GM19099 (cell line): ENCODE measurements around the gene C11orf58.

ENCODE experiments used
- POLR2A ChIP-seq: IDR thresholded peaks from 3 replicates; pipeline ENCODE4 v1.6.1; 2011; ENCODE audit warnings: low read depth; ENCODE audit not compliant: insufficient read length; ENCODE audit errors: extremely low read depth

Gene C11orf58

DNA sequence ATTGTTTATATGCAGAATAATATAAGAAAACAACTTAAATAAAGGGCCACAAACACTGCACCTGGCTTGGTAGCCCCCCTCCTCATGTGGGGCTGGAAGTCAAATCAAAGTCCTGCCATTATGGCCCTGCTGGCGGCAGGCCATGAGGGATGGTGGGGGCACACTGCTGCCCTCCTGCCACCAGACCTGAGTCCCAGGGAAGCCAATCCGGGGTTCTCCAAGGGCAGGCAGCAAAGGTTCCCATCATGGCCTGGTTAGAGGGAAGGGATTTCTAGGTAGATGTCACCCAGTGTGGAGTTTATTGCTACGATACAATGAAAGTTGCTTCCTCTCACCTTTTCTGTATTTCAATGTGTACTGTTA lies 39.1 kb downstream of the C11orf58 start:
- no peak for TF ChIP-seq POLR2A

GRCh38 chr11:16778286-16778685 lies 39.8 kb downstream of the C11orf58 start:
- TF ChIP-seq POLR2A: no peak

- TF ChIP-seq POLR2A: no peak
These were observed 40.4 kb downstream of the C11orf58 start for GRCh38 chr11:16778876-16779275.

GRCh38 chr11:16779436-16779835 lies 41.0 kb downstream of the C11orf58 start:
- TF ChIP-seq POLR2A: no peak

DNA sequence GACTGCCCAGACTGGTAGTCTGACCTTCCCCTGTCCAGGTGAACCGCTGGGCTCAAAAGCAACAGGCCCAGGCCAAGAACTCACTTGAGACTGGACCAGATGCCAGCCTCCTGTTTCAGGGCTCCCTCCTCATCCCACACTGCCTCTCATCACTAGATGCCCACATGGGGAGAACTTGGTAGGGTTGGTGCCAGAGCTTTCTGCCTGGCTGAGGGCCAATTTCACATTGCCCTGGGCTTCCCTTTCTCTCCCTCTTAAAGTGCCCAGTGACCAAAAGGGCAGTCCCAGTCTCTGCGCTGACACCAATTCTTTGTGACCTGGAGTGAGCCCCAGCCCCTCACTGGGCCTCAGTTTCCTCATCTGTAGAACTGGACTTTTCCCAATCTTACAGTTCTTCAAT lies 41.7 kb downstream of the C11orf58 start:
- TF ChIP-seq POLR2A: no peak

DNA sequence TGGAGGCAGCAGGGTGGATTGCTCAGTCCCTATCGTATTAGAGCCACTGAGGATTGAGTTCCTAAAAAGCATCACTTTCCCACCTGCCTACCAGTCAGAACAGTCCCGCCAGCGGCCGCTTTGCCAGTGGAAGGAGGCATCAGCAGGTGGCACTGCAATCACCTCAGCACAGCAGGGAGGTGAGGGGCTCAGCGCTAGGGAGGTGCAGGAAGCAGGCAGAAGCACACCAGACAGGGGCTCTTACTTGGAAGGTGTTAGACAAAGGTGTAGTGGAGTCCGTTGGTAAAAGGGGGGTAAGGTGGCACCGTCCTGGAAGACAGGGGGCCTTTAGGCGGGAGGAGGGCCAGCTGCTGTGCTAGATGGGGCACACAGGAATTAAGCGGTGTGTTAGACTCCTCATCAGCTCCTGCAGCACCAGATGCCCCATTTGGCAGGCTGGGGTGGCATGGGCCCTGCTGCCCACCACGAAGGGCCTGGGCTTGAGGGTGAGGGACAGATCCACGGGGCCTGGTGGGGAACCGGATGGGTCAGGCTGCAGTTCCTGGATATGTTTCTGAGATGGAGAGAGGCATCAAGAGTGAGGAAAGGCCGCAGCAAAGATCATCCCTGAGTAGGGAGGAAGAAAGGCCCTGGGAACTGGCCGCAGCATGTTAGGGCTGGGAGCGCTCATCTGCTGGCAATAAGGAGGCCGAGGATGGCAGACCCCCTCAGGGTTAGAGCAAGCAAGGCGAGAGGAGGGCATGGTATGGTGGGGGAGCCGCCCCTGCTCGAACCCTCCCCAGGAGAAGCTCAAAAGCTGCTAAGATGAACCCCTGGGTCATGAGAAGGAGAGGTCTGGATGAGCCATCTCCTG lies 42.5 kb downstream of the C11orf58 start:
- no peak for TF ChIP-seq POLR2A

DNA sequence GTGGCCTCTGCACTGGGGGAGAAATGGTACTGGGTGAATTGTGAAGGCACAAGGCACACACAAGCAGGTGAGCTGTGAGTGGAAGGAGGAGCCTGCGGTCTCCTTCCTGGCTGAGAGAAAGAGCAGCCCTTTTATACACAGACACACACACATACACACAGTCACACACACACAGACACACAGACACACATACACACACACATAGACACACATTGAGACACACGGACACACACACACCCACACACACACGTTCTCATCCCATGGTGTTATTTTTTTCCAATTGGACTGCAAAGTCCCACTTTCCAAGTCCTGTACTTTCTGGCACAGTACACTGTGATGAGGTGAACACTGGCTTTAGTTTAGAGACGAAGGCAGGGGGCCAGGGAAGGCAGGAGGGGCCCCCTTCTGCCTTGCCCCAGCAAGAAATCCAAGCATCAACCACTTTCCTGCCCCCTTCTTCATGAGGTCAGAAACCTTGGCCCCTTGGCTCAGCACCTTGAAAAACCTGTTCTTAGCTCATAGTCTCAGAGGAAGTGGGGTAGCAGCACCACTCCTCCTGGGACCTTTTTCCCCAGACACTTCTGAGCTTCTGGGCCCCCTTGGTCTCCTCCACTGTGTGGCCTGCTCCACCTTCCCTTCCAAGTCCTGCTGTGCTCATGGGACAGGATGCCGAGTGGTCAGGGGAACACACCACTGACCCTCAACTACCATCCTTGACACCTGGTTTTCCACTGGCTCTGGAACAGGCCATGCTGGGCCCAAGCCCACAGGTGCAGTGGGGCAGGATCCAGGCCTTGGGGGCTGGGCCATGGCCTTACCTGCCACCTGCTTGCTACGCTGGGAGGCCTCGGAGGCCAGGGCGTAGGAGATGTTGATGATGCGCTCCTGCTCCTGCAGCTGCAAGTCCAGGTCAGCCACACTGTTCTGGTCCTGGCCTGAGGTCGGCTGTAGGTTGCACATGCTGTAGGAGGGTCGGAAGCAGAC lies 43.8 kb downstream of the C11orf58 start:
- TF ChIP-seq POLR2A: no peak

GRCh38 chr11:16783321-16783801 lies 44.9 kb downstream of the C11orf58 start:
- no peak for TF ChIP-seq POLR2A

GRCh38 chr11:16784097-16784496 lies 45.6 kb downstream of the C11orf58 start:
- no peak for TF ChIP-seq POLR2A

DNA sequence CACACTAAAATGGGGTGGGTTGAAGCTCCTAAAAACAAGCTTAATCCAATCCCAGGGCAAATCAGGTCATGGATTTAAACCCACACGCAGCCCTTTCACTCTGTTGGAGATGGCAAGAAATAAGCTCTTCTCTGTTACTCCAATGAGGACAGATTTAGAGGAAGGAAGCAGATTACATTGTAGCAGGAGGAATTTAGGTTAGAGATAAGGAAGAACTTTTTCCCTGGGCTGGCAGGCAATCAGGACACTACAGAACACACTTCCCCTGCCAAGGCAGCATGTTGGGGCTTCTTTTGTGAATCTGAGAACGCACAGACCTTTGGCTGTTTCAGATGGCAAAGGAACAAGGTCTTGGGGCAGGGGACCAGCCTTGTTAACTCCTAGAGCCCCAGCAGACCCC lies 46.2 kb downstream of the C11orf58 start:
- no peak for TF ChIP-seq POLR2A

DNA sequence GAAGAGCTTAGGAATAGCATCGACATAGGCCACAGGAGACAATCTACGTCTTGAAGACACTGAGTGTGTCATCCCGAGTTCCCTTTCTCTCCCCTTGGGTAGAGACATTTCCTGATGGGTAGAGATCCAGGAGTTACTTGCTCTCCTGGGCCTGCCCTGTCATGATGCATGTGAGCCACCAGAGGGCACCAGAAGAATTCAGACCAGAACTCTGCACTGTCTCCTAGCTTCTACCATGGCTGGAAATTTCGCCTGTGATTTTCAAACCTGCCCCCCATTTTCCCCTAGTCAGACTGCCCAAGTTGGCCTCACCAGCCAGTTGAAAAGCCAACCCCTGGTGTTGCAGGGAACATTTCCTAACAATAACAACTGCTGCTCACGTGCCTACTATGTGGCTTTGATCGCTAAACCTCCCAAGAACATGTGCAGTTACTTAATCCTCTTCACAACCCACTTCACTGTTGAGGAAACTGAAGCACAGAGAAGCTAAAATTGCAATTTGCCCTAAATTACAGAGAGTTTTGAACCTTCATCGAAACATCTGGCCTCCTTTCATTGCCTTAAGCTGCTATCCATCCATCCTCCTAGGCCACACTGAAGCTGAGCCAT lies 47.2 kb downstream of the C11orf58 start:
- no peak for TF ChIP-seq POLR2A

DNA sequence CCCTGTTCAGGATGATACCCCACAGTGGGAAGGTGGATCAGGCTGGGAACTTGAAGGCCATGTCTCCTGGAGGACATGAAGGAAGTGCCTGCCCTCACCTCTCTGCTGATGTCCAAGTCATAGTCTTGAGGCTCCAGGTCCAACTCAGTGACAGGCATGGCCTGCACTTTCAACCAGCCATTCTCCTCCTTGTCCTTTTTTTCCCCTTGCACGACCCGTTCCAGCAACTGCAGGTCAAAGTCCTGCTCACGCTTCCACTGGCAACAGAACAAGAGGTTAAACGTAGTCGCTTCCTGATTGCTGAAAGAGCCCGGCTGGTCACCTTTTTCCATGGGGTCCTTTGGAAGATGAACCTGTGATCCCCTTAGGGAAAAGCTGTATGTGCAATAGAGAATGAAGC lies 47.7 kb downstream of the C11orf58 start:
- TF ChIP-seq POLR2A: no peak

DNA sequence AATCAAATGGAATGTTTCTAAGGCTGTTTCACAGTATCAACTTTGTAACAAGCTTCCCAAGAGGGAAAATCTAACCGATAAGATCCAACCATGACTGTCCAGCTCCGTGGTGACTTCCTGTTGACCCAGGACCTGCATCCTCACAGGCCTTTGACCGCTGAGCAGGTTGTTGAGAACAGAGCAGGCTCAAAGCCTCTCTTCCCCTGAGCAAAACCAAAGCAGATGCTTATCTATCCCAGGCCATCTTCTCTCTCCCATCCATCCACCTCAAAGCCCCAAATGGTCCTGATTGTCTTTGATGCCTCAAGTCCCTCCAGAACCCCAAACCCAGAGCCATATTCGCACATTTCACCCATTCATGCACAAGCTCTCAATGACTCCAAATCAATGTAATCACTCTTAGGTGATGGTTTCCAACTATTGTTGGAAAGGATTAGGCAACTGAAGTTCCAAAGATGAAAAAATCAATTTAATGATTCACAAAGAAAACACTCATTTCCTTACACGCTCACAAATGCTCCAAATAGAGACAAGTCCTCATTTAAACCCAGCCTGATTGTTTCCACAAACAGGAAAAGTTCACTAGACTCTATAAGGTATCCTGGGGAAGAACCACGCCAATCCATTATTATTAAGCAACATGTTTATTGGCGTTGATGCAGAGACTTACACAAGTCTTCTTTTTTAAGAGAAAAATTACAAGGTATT lies 48.7 kb downstream of the C11orf58 start:
- no peak for TF ChIP-seq POLR2A
